Measurements from ENCODE around the gene SYNE2.
A peak's percentile ranks its signal among the peaks of the same experiment; 100 is the strongest.

The SYNE2 gene

DNA sequence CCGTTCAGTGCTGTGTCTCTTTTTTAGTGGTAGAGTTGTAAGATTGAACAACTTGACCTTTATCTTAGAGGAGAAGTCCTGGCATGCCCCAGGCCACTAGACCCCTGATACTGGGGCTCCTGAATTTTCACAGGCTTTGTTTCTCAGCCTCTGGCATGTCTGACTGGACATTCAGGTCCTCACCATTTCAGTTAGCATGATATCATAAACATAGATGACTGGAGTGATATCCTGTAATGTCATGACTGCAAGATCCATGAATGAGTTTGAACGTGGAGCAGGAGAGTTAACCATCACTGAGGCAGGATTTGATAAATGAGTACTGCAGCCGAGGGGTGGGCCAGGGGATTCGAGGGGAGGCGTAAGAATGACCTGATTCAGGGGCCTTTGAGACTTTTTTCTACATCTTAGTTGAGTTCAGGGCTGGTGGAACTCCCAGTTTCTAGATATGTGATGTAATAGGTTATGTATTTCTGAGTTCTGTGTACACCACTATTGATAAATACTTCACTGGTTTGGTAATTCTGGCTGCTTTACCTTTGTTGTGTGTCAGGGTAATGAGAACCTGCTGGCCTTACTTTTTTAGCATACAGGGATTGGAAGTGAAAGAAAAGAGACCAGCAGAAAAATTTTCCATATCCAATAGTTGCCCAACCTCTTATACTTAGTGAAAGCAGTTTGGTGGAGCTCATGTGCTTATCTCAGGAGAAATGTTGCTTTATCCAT, 217.0 kb downstream of the SYNE2 start:
- DNase-seq (ENCODE audit: low read depth, low spot score), result no peak

DNA sequence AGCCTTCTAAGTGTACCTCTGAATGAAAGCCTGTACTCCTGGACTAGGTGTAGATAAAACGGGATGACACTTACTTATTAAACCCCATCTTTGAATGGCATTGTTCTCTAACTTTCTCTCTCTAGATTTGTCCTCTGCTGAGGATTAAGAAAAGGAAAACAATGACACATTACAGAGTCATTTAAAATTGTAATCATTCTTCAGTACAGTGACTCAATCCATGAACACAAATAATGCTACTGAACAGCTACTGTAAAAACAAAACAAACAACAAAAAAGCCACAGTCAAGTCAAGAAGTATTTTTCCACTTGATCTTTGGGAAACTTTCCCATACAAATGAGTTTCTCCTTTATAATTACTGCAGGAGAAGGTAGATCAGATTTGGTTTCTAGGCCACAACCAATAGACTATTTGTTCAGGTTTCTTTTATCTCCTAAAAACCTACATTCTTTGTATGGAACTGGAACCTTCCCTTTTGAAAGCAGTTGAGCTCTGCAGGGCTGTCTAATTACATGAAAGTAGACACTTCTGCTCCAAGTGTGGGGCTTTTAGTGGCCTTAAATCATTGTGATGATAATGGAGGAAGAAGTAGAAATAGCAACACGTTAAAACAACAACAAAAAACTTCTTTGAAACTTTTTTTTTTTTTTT, 222.3 kb downstream of the SYNE2 start:
- DNase-seq (ENCODE audit: low read depth, low spot score), result no peak

DNA sequence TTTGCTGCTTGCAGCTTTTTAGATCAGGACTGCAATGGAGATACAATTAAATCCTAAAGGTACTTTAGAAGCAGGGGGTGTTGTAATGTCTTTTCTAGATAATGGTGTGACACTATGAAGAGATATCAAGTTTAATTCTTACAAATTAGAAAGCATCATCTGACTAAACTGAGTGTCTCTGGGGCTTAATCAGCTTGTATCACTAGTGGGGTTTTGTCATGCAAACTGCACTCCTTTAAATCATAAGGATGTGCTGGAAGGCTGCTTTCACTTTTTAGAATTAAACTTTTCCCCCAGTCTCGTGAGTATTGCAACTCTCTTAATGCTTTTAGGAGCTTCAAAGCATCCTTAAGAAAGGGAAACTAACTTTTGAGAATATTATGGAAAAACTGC, 222.8 kb downstream of the SYNE2 start:
- no peak for DNase-seq (ENCODE audit: low read depth, low spot score)

DNA sequence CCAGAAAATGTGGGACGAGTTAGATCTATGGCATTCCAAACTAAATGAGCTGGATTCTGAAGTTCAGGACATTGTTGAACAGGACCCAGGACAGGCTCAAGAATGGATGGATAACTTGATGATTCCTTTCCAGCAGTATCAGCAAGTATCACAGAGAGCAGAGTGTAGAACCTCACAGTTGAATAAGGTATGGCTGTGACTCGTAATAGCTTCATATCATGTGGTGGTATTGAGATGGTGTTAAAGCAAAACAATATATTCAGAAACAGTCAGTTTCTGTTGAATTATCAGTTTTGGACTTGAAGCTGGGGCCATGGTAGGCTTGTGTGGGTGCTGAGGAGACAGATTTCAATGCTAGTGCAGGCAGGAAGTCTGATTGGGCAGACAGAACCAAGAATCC, 227.6 kb downstream of the SYNE2 start:
- no peak for DNase-seq (ENCODE audit: low read depth, low spot score)

DNA sequence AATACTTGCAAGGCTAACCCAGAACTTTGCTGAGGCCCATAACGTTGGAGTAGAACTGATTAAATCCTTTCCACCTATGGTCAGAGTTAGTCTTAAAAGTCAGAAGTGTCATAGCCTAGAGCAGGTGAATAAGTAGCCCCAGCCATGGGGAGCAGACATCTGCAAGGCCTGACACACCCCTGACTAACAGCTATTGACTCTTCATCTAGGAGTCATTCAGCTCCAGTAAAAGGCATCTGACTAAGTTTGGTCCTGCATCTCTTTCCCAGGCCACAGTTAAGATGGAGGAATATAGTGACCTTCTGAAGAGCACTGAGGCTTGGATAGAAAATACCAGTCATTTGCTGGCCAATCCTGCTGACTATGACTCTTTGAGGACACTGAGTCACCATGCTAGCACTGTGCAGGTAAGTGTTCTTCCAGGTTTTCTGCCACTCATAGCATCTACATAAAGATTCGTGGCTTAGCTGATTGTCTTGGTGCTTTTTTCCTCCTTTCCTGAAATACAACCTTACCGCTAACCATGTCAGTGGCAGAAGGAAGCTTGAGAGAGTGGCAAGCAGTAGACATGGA, 228.5 kb downstream of the SYNE2 start:
- DNase-seq (ENCODE audit: low read depth, low spot score), result no peak

DNA sequence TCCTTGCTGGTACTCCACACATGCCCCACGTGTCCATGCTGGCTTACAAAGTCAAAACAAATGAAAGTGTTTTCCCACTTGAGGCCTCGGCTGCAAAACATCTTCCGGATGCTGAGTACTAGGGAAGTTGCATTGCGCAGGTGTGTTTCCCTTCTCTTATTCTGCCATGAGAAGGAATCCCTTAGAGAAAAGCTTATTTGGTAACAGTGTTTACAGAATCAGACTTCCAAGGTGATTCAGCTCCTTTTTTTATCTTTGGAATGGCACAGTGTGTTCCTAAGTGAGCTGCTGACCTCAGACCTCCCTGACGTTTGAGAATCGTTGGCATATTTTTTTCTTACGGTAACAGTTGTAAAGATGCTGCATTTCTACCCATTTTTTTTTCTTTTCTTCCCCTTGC, 230.0 kb downstream of the SYNE2 start:
- no peak for DNase-seq (ENCODE audit: low read depth, low spot score)

DNA sequence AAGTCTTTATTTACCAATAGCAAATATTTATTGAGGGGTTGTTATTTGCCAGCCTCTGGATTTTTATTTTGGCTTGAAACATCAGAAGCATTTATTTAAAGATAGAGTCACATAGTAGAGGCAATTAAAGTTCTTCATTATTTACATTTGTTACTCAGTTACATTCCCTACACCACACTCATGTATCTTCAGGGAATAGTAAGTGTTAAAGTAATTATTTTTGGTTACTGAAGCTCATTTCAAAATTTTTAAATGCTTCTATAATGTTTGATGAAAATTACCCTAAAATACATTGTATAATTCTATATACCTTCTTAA, 235.8 kb downstream of the SYNE2 start:
- no peak for DNase-seq (ENCODE audit: low read depth, low spot score)

DNA sequence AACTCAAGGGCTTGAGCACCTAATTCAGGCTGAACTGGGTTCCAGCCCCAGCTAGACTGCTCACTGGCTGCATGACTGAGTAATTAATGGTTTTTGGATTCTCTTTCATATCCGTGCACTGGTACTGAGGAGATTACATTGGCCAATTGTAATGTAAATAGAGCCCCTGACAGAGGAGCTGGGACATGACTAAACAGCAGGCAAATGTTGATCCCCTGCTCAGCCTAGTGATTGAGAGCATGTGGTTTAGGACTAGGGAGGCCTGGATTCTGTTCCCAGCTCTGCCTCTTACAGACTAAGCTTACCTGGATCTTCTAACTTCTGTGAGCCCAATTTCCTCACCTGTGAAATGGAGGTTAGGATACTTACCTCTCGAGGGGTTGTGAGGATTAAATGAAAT, 237.1 kb downstream of the SYNE2 start:
- peak; percentile 48 for DNase-seq (ENCODE audit: low read depth, low spot score)

DNA sequence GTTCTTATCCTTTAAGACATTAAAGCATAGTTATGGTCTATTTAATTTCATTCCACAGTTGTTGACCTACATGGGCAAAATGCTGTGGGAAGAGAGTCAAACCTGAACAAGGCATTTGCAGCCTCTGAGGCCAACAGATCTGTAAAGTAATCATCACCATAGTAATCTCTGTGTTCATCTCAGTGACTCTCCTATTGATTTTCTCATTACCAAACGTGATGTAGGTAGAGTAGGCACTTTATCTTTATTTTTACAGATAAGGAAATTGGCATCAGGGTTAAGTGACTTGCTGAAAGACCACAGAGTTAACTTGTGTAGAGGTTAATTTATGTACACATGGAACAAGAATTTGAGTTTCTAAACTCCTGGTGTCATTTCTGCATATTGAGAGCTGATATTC, 238.4 kb downstream of the SYNE2 start:
- no peak for DNase-seq (ENCODE audit: low read depth, low spot score)

DNA sequence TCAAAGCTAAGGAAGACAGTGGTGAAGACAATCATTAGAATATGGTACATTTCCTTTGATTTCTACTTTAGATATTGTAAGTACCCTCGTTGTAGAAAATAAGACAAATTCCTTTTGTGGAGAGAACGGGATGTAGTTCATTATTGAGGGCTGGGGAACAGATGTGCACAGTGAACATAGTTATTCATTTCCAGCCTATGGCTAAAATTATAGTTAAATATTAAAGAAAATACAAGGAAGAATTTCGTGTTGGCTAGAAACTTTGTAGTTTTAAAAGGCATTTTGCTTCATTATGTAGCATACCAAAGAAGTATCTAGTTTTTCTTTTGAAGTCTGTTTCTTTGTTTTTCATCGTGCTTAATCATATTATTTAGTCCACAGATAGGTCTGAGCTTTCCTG, 239.5 kb downstream of the SYNE2 start:
- no peak for DNase-seq (ENCODE audit: low read depth, low spot score)

DNA sequence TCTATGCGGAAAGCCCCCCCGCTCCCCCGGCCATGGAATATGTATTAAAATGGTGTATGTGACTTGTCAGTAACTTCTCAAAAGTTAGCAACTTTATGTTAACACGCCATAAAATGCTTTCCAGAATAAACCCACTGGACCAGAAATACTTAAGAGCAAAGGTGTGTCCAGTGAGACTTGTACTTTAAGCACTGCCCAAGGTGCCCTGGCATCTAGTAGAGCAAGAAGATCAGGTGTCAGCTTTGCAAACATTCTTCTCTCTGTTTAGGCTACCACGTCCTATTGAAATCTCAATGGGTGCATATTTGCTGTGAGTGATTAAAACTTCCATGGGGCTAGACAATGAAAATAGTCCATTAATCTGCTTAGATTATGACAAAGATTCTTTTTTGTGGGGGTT, 240.1 kb downstream of the SYNE2 start:
- no peak for DNase-seq (ENCODE audit: low read depth, low spot score)

DNA sequence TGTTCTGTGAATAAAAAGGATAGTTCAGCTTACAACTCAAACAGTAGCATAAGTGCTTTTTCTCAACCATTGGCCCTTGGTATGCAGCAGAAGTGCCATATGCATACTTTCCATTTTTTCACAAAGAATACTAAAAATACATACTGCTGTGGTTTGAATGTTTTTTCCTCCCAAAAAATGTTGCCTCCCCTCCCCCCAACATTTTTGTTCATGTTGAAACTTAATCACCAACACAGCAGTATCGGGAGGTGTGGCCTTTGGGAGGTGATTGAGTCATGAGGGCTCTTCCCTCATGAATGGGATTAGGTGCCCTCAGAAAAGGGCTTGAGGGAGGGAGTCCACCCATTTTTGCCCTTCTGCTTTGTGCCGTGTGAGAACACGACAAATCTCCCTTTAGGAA, 242.8 kb downstream of the SYNE2 start:
- DNase-seq (ENCODE audit: low read depth, low spot score), result no peak

DNA sequence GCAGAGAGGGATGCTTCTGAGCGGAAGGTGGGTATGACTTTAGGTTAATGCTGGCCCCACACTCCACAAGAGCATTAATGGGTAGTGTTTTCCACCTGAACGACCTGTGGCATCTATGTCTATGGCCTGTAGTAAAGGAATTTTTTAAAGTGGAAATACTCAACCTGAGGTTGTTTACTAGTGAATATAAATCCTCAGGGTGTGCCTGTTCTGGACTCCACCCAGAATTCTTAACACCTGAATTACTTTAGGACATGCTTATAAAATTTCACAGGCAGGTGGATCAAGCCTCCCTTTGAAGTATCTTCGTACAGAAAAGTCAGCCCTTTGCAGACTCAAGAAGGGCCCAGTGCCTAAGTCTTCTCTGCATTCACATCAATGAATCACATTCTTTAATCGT, 245.3 kb downstream of the SYNE2 start:
- DNase-seq (ENCODE audit: low read depth, low spot score), result no peak

DNA sequence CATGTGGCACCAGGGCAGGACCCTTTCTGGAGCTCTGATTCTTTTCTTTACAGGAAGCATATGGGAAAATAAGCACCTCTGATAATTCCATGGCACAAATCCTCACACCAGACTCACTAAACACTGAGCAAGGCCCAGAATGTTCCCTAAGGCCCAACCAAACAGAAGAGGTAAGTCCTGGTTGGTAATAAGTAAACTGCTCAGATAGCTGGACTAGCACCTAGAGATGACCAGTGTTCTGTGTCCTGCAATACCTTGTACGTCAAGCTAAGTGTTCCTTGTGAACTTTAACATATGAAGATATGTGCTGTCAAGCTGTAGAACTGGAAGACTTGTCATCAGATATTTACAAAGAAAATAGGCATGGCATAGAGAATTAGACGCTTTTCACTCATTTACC, 254.6 kb downstream of the SYNE2 start:
- DNase-seq (ENCODE audit: low read depth, low spot score), result no peak

DNA sequence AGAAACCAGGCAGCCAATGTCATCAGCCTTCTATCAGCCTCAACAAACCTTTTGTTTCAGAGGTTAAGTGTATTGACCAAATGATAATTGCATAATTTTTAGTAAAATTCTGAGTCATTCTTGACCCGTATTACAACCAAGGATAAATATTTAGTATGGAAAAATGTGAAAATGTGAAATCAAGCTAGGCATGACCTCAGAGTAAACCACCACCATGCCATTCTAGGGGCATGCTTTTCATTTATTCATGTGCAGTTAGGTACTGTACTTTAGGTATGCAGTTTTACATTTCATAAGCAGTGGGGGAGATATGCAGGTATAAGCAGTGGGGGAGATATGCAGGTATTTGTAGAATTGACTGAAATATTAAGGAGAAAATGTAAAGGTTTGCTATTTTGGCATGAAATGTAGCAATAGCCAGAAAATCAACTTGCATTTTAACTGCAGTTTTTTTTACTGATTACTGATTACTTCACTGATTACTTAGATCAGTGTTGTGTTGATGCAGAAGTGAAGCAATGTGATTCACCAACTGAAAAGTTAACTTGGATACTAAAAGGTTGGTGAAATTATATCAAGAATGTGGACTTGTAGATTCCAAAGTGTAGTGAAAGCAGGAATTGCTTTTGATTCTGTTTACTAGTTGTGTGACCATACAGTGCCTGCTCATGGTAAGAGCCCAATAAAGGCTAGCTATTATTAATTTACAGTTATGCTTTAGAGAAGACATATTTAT, 257.2 kb downstream of the SYNE2 start:
- no peak for DNase-seq (ENCODE audit: low read depth, low spot score)

DNA sequence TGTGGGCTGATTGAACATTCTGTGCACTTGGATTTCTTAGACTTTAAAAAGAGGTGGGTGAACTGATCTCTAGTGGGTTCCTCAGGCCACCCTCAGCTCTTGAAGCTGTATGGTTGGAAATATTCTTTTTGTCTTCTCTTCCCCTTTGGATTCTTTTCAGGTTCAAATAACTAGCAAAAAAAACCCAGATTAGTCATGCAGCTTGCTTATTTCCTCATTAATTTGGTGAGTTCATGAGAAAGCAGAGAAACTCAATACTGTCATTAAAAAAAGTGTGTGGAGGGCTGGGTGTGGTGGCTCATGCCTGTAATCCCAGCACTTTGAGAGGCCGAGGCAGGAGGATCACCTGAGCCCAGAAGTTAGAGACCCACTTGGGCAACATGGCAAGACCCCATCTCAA, 258.0 kb downstream of the SYNE2 start:
- no peak for DNase-seq (ENCODE audit: low read depth, low spot score)

DNA sequence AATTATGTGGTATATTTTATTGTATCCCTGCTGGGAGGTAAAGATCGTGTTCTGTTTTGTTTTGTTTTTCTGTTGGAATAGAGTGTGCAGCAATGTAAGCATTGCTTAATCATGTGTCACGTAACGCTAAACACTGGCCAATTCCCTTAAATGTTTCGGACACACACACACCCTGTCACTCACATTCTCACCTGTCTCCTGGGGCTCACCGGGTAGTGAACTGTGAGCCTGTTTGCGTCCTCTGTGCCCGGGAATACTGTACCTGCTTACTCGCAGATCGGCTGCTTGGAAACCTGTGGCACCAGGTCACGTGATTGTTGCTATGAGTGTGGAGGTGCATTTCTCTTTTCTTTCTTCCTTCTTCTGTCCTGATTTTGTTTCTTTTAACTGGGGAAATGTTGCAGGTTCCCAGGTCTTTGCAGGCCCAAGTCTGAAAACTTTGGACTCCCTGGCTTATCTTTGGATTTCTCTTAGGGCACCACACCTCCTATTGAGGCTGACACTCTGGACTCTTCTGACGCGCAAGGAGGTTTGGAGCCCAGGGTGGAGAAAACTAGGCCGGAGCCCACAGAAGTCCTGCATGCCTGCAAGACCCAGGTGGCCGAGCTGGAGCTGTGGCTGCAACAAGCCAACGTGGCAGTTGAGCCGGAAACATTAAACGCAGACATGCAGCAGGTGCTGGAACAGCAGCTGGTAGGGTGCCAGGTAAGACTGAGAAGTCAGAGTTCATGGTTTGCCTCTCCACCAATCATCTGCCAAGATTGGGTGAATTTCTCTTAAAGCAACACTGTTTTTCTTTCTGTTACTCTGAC, 260.3 kb downstream of the SYNE2 start:
- no peak for DNase-seq (ENCODE audit: low read depth, low spot score)

DNA sequence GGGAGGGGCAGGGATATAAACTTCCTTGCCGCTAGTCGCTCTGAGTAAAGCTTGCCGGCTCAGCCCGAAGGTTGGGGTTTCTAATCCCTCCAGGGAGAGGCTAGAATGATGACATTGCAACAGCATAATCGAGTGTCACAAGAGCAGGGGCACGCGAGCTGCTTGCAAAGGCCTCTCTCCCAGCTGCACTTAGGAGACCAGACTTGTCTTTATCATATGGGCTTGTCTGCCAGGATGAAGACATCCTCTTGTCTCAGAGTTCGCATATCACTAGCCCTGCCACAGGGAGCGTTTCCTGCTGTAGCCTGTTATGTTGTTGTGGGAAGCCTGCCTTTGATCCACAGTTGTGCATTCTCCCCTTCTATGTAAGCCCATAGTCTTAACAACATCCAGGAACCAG, 261.4 kb downstream of the SYNE2 start:
- no peak for DNase-seq (ENCODE audit: low read depth, low spot score)

DNA sequence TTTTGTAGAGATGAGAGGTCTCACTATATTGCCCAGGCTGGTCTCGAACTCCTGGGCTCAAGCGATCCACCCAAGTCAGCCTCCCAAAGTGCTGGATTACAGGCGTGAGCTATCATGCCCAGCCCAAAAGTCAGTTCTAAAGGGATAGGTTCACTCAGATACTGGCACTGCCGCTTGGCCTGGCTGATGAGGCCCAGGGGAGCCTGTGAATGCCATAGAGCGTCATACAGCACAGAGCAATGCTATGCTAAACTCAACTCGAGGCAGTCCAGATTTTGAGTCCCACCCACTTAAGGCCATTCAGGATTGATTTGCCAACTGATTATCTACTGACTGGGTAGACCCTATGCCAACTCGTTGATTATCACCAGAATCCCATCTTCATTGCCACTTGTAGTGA, 262.0 kb downstream of the SYNE2 start:
- no peak for DNase-seq (ENCODE audit: low read depth, low spot score)

DNA sequence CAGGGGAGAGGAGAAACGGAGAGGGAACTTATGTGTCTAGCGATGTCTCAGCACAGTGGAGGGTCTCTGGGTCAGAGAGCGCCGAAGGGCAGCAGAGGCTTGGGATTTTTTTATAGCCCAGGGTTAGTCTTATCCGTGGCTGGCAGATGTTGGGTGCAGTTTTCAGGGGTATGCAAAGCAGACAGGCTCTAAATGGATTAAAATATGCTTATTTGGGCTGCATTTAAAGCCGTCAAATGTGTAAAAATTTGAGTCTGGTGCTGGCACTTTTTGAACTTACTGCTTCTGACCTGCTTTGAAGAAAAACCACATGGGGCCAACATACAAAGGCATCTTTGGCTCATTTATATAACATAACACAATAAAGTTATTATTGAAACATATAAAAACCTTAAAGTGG, 262.6 kb downstream of the SYNE2 start:
- no peak for DNase-seq (ENCODE audit: low read depth, low spot score)

DNA sequence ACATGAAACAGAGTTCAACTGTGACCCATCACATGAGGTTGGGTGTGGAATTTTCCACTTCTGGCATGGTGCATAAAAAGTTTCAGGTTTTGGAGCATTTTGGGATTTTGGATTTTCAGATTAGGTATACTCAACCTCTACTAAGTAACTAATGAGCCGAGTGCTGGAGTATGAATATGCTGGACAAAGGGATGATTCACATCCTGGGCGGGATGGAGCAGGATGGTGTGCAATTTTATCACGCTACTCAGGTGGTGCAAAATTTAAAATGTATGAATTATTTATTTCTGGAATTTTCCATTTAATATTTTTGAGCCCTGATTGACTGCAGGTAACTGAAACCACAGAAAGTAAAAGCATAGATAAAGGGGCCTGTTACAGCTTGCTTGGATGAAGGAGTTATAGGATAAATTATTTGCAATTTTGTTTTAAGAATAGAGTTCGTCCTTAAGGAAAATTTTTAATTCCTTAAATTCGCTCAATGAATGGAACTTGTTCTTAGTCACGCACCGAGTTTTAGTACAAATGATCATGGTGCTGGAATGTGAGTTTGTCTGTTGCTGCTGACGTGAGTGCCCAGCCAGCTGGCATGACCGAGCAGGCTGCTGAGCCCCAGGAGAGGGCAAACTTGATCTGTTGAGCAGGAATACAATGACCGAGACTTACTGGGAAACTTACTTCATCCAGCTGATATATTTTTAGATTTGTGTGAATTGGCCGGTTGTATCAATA, 265.0 kb downstream of the SYNE2 start:
- DNase-seq (ENCODE audit: low read depth, low spot score), result no peak

Measured in iPS DF 19.7 (cell line).